Gastrocnemius medialis (tissue), 4 donors: ENCODE results near the gene DCAF10.

Source experiments
- POLR2A ChIP-seq, 2 donors: fragments of 450-650 bp; IDR thresholded peaks; one replicate each; pipeline ENCODE4 v1.6.1; 2017; ENCODE audit warnings: antibody characterized with exemption in 2 of 2, mild to moderate bottlenecking in 2 of 2, moderate library complexity in 2 of 2
- TF ChIP-seq, protein P1 (sequence below), 5 experiments: fragments of 450-650 bp in 3 of 5; fragments of 200-600 bp in 2 of 5; sonication (generic) in 2 of 5; IDR thresholded peaks in 4 of 5; conservative IDR thresholded peaks in 1 of 5; 1 replicate in 4 of 5; 2 replicates in 1 of 5; pipeline ENCODE4 v1.5.1; 2016 to 2019; ENCODE audit warnings: antibody characterized with exemption in 5 of 5, mild to moderate bottlenecking in 3 of 5, moderate library complexity in 3 of 5

DNA sequence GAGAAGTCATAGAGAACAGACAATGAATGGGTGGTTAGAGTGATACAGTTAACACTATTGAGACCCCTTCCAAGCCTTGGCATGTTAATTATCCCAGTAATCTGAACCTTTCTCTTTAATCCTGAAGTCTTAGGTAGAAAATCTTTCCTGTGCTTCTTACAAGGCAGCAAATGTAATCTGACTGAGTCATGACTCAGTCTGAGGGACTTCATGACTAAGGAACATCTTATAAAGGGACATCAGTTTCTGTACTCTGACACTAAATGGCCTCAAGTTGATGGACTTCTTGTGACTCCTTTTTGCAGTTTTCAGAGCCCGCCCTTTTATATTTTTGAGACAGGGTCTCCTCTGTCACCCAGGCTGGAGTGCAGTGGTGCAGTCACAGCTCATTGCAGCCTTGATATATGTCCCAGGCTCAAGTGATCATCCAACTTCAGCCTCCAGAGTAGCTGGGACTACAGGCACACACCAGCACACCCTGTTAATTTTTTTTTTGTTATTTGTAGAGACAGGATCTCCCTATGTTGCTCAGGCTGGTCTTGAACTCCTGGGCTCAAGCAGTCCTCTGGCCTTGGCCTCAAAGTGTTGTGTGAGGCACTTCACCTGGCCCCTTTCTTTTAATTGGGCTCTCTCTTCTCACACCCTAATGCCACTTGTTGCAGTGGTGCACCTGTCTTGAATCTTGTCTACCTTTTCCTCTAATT, 25.2 kb upstream of the DCAF10 start:
- TF ChIP-seq, protein P1, sequence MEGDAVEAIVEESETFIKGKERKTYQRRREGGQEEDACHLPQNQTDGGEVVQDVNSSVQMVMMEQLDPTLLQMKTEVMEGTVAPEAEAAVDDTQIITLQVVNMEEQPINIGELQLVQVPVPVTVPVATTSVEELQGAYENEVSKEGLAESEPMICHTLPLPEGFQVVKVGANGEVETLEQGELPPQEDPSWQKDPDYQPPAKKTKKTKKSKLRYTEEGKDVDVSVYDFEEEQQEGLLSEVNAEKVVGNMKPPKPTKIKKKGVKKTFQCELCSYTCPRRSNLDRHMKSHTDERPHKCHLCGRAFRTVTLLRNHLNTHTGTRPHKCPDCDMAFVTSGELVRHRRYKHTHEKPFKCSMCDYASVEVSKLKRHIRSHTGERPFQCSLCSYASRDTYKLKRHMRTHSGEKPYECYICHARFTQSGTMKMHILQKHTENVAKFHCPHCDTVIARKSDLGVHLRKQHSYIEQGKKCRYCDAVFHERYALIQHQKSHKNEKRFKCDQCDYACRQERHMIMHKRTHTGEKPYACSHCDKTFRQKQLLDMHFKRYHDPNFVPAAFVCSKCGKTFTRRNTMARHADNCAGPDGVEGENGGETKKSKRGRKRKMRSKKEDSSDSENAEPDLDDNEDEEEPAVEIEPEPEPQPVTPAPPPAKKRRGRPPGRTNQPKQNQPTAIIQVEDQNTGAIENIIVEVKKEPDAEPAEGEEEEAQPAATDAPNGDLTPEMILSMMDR (IDR thresholded peaks at IDR 0.05 in 4 of 5, conservative IDR thresholded peaks at IDR 0.05 in 1 of 5), result no peak
- no peak for TF ChIP-seq POLR2A (IDR thresholded peaks at IDR 0.05)
